K562 treated with DMSO at 1 percent for 24 hours (cell line): ENCODE measurements around the gene MAML3. TPM values are rescaled to one million over a fixed set of nuclear protein-coding genes. Genes with fewer than 3 reads are reported as not detected.

Experiments used
- total RNA-seq: library from RNA; unstranded; fragments of 300-600 nt; gene quantifications from 2 replicates; pipeline ENCODE4 v1.2.3, GENCODE V29; 2022; ENCODE audit warnings: low read depth; ENCODE audit not compliant: insufficient read depth

MAML3 gene
- total RNA-seq, result 1.2 and 1.4 TPM in 2 replicates

GRCh38 chr4:140153718-140154571, at the start of gene MAML3:
Gene MAML3 (minus strand): TSS chr4:140154184. CDS start chr4:140153327, 857 bp downstream.

Other genes with a start within 250 kb of the MAML3 start
- gene SCOC, start 219.5 kb upstream of the MAML3 start, total RNA-seq, result 15.4 and 20.6 TPM in 2 replicates